ENCODE data around the gene NUP210L. TPM values are rescaled to one million over a fixed set of nuclear protein-coding genes. Genes with fewer than 3 reads are reported as not detected.

The NUP210L gene
- total and polyA plus RNA-seq, 2 of the 13 experiments (the other 11 are each of a cell fraction or from before 2014, with no cell fraction given), result not detected

- Histone ChIP-seq H3K9ac (ENCODE audit: insufficient read depth, low read depth, low read length) (no peak overlapping the region), H3K4me1 (ENCODE audit: insufficient read depth, low read length) (no peaks in the 10 kb centered on the region), H3K27me3 (ENCODE audit: control insufficient read depth in 1 of 2, insufficient read depth in 2 of 2, low read length in 2 of 2) (no peaks in the 10 kb centered on the region; a peak in 1 of 5 replicates), H3K4me3 (replicated peaks in 1 of 3; ENCODE audit: insufficient read depth in 1 of 3, low read depth in 2 of 3, low read length in 3 of 3) (no peak overlapping the region), H2AFZ (ENCODE audit: low read length) (no peak overlapping the region), H3K9me3 (ENCODE audit: low read length) (no peaks in the 10 kb centered on the region), H3K27ac (ENCODE audit: extremely low read length, insufficient read depth, low read length) (no peak overlapping the region), H3K4me2 (ENCODE audit: low read depth, low read length) (no peak overlapping the region), H3K79me2 (ENCODE audit: insufficient read depth, low read length) (no peaks in the 10 kb centered on the region), H3K36me3 (replicated peaks in 1 of 2; ENCODE audit: control insufficient read depth in 1 of 2, insufficient read depth in 2 of 2, low read length in 2 of 2) (no peaks in the 10 kb centered on the region), H4K20me1 (ENCODE audit: insufficient read depth, low read length) (no peaks in the 10 kb centered on the region)
- ChIA-PET CTCF (ENCODE audit: low intra/inter-chr PET ratio, low total read pairs) (no interaction called here), POLR2A (no interaction called here)
- no TSS peak for BruUV-seq (replicated peaks)
- WGBS (ENCODE audit: low lambda C conversion rate), result 0% methylated on average over 1 of the region's 2 CpGs
- intact Hi-C loops (cut with micrococcal nuclease; ENCODE audit: unreplicated experiment) (no loop called here), in situ Hi-C loops (cut with HindIII; ENCODE audit: extremely low pct_ligation_motif_present, low pct_unique_long_range_greater_than_20kb) (no loop called here)
- DNase-seq (ENCODE audit: low spot score) (no peak), ATAC-seq (no peak), FAIRE-seq (no peak)
- TF ChIP-seq ATM (IDR thresholded peaks at IDR 0.05; ENCODE audit: borderline replicate concordance), result no peak
- TF ChIP-seq ZNF83 (CRISPR knock-in tag; IDR thresholded peaks at IDR 0.05; ENCODE audit: borderline replicate concordance), result no peak
- no peak for TF ChIP-seq SP5 (CRISPR knock-in tag; IDR thresholded peaks at IDR 0.05; ENCODE audit: borderline replicate concordance, low read depth)
- no peak for TF ChIP-seq ZNF280B (CRISPR knock-in tag; IDR thresholded peaks at IDR 0.05; ENCODE audit: borderline replicate concordance)
- no peak for TF ChIP-seq ZBTB44 (CRISPR knock-in tag; IDR thresholded peaks at IDR 0.05)
- TF ChIP-seq ZBTB38 (CRISPR knock-in tag; IDR thresholded peaks at IDR 0.05), result no peak
- TF ChIP-seq ESRRA (CRISPR knock-in tag; IDR thresholded peaks at IDR 0.05; ENCODE audit: low read depth), result no peak
- TF ChIP-seq PITX1 (CRISPR knock-in tag; IDR thresholded peaks at IDR 0.05), result no peak
- TF ChIP-seq ZNF33A (CRISPR knock-in tag; IDR thresholded peaks at IDR 0.05; ENCODE audit: borderline replicate concordance), result no peak
- TF ChIP-seq FOXA1 (IDR thresholded peaks at IDR 0.05), result no peak
- TF ChIP-seq FOXA1 (CRISPR knock-in tag; IDR thresholded peaks at IDR 0.05), result no peak
- TF ChIP-seq TGIF2 (CRISPR knock-in tag; IDR thresholded peaks at IDR 0.05), result no peak
- no peak for TF ChIP-seq XBP1 (CRISPR knock-in tag; IDR thresholded peaks at IDR 0.05)
- no peak for TF ChIP-seq ZFX (CRISPR knock-in tag; IDR thresholded peaks at IDR 0.05; ENCODE audit: low read depth)
- TF ChIP-seq ZNF335 (CRISPR knock-in tag; IDR thresholded peaks at IDR 0.05), result no peak
- TF ChIP-seq, protein P1, sequence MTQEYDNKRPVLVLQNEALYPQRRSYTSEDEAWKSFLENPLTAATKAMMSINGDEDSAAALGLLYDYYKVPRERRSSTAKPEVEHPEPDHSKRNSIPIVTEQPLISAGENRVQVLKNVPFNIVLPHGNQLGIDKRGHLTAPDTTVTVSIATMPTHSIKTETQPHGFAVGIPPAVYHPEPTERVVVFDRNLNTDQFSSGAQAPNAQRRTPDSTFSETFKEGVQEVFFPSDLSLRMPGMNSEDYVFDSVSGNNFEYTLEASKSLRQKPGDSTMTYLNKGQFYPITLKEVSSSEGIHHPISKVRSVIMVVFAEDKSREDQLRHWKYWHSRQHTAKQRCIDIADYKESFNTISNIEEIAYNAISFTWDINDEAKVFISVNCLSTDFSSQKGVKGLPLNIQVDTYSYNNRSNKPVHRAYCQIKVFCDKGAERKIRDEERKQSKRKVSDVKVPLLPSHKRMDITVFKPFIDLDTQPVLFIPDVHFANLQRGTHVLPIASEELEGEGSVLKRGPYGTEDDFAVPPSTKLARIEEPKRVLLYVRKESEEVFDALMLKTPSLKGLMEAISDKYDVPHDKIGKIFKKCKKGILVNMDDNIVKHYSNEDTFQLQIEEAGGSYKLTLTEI (CRISPR knock-in tag; conservative IDR thresholded peaks at IDR 0.05), result no peak
- no peak for TF ChIP-seq SOX5 (CRISPR knock-in tag; IDR thresholded peaks at IDR 0.05; ENCODE audit: borderline replicate concordance)
- TF ChIP-seq SMAD9 (CRISPR knock-in tag; IDR thresholded peaks at IDR 0.05), result no peak
- TF ChIP-seq, protein P2, sequence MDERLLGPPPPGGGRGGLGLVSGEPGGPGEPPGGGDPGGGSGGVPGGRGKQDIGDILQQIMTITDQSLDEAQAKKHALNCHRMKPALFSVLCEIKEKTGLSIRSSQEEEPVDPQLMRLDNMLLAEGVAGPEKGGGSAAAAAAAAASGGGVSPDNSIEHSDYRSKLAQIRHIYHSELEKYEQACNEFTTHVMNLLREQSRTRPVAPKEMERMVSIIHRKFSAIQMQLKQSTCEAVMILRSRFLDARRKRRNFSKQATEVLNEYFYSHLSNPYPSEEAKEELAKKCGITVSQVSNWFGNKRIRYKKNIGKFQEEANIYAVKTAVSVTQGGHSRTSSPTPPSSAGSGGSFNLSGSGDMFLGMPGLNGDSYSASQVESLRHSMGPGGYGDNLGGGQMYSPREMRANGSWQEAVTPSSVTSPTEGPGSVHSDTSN (CRISPR knock-in tag; IDR thresholded peaks at IDR 0.05), result no peak
- no peak for TF ChIP-seq ZNF746 (CRISPR knock-in tag; IDR thresholded peaks at IDR 0.05)
- TF ChIP-seq NFYC (CRISPR knock-in tag; IDR thresholded peaks at IDR 0.05), result no peak
Measured at GRCh38 chr1:154097873-154098272, 57.0 kb downstream of the NUP210L start.

Data from HepG2 (cell line).